Heart left ventricle (tissue), 16 donors: Measurements from ENCODE around the gene BRSK2. TPM values are rescaled to one million over a fixed set of nuclear protein-coding genes. Genes with fewer than 3 reads are reported as not detected.
"Not testable (repeated sequence)": the region's sequence is repeated elsewhere in the genome, so short reads cannot be mapped to it uniquely, and the experiment has no call there.

Experiments used
- ATAC-seq, 4 donors: fragments of 200-7000 bp; cut with Tn5 transposase; one replicate each; pipeline ENCODE4 v1.9.1; 2020 to 2022; ENCODE audit warnings: moderate library complexity in 4 of 4, mild to moderate bottlenecking in 3 of 4, moderate number of reproducible peaks in 1 of 4
- DNase-seq, 5 donors: peaks; one replicate each; pipeline ENCODE4 v3.0.0-alpha.2; 2020
- H3K27ac ChIP-seq, 12 donors: fragments of 200-600 bp; sonication (generic) in 4 of 12; one replicate each; pipeline versions ENCODE4 v1.5.0 to v1.8.0; 2016 to 2022; ENCODE audit warnings: mild to moderate bottlenecking in 2 of 12
- H3K27me3 ChIP-seq, 9 donors: fragments of 200-600 bp; sonication (generic) in 2 of 9; one replicate each; pipeline versions ENCODE4 v1.5.1 to v1.8.0; 2016 to 2022; ENCODE audit warnings: mild to moderate bottlenecking in 3 of 9
- H3K36me3 ChIP-seq, 9 donors: fragments of 200-600 bp; sonication (generic) in 2 of 9; one replicate each; pipeline versions ENCODE4 v1.5.0 to v1.8.0; 2018 to 2022; ENCODE audit warnings: mild to moderate bottlenecking in 2 of 9
- H3K4me1 ChIP-seq, 12 donors: fragments of 200-600 bp; sonication (generic) in 4 of 12; one replicate each; pipeline versions ENCODE4 v1.5.0 to v1.8.0; 2016 to 2022; ENCODE audit warnings: mild to moderate bottlenecking in 3 of 12
- H3K4me3 ChIP-seq, 12 donors: fragments of 200-600 bp; sonication (generic) in 4 of 12; one replicate each; pipeline versions ENCODE4 v1.5.0 to v1.8.0; 2017 to 2022; ENCODE audit warnings: mild to moderate bottlenecking in 9 of 12, moderate library complexity in 4 of 12
- H3K9me3 ChIP-seq, 12 donors: fragments of 200-600 bp; sonication (generic) in 4 of 12; one replicate each; pipeline versions ENCODE4 v1.5.0 to v1.8.0; 2016 to 2022; ENCODE audit warnings: mild to moderate bottlenecking in 1 of 12
- POLR2A ChIP-seq, 2 donors: fragments of 450-650 bp; IDR thresholded peaks; one replicate each; pipeline ENCODE4 v1.6.1; 2017; ENCODE audit warnings: antibody characterized with exemption in 2 of 2, mild to moderate bottlenecking in 2 of 2, moderate library complexity in 2 of 2
- WGBS, 4 donors: extraction: QIAGEN DNeasy Blood & Tissue Kit in 2 of 4; methylation state at CpG; one replicate each; pipeline versions ENCODE4 v1.1.5 to v1.1.7; 2013 to 2018; 5-methylcytosine and 5-hydroxymethylcytosine counted together
- intact Hi-C, 10 donors: fragments of 100-400 bp; cut with DNase I; formaldehyde crosslinking; loops; one replicate each; pipeline versions ENCODE4 v1.11.1 to v1.14.2; 2022
- polyA plus RNA-seq, 2 donors: library from polyadenylated mRNA; stranded (reverse); fragments of 200-250 nt; gene quantifications; one replicate each; pipeline ENCODE4 v1.2.3, GENCODE V29; 2013
- total RNA-seq, 9 donors: library from RNA; depleted of rRNA in 2 of 9; stranded (reverse); fragments of >200 nt in 2 of 9; fragmentation: NEBNext Ultra II Directional in 3 of 9; extraction: Animal tissue kit (Norgen Biotek cat#: 25700) in 3 of 9; gene quantifications; one replicate each; pipeline versions ENCODE4 v1.1.0 to v1.2.4, GENCODE V29; 2016 to 2023
- TF ChIP-seq, protein P1 (sequence below), 12 donors: fragments of 200-600 bp; sonication (generic) in 4 of 12; IDR thresholded peaks; one replicate each; pipeline versions ENCODE4 v1.5.0 to v1.8.0; 2018 to 2022; ENCODE audit warnings: antibody characterized with exemption in 12 of 12, mild to moderate bottlenecking in 5 of 12
- donor health status: ischemic (EF 13 %, LVEDD 7.1; RV severe dilation, severe dysfunction).
- donor health status: healthy with polysubstance abuse.
- donor health status: DM: no; HTN: yes; CAD: no.
- donor health status: DM: no; HTN: no; CAD: no.
- donor health status: ischemic (EF 25% LVEDD 6.9; RV normal size, moderate dysfunction).
- donor health status: ischemic (EF 25% LVEDD 5.7; RV mildly dilated, moderate dysfunction).
- donor health status: healthy.
- donor health status: DM: yes; HTN: yes; CAD: no.
- donor health status: ischemic (EF 35%, LVEDD 5.7; RV mildly dilated, moderate dysfunction).
- donor health status: nonischemic (EF 11% LVEDD 7.7; RV severe dilation, severe dysfunction).
- donor health status: DM: yes; HTN: yes; CAD: no.
- donor health status: PGD.
- donor health status: ischemic (EF 29% LVEDD 5.4; RV normal size, mild dysfunction).
- donor health status: nonischemic (EF 23%, LVEDD 6.1; RV moderate dilation, normal function).

Gene BRSK2
- total and polyA plus RNA-seq, 11 donors: 0.16 to 1.3 (median 0.61) TPM; not detected in 1

DNA sequence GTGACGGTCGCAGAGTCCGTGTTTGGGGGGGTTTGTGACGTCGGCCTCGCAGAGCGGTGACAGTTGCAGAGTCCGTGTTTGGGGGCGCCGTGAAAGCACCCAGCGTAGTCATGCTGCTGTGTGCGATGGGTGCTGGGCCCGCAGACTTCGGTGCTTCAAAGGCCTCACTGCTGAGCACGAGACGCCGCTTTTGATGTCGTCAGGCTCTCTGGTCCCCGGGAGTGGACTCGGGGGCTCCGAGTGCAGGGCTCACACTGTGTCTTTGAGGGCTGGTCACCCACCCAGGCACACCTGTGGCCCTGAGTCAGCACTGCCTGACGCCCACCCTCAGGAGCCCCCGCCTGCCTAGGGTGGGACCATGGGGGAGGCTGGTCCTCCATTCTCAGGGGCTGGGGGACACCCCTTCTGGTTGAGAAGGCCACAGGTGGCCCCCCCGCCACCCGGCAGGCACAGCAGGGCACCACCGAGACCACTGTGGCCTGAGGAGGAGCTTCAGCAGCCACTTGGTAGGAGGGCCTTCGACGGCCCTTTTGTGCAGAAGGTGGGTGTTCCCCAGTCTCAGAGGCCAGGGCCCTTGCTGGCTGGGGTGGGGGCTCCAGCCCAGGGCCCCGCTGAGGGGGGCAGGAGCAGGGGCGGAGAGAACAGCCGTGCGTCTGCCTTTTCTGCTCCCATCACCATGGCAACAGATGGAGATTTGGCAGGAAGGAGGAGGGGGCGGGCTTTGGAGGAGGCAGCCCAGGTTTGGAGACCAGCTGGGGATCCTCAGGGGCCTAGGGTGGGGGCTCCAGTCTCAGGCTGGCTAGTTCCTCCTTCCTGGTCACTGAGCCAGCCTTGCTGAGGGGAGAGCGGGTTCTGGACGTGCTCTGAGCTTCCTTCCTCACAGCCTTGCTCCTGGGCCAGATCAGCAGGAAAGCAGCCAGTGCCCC, 20.9 kb downstream of the BRSK2 start:
- peaks cover 0 to under 1% (median 0%) of the 10 kb centered on the region in 12 donors for H3K9me3 ChIP-seq
- DNase-seq (no peak), ATAC-seq (no peak)
- no peaks in the 10 kb centered on the region for H3K36me3 ChIP-seq
- H3K27ac ChIP-seq: no peak overlapping the region
- no peak for TF ChIP-seq POLR2A (IDR thresholded peaks at IDR 0.05)
- peaks cover 0 to 5% (median 0%) of the 10 kb centered on the region in 9 donors for H3K27me3 ChIP-seq
- H3K4me1 ChIP-seq: no peaks in the 10 kb centered on the region
- WGBS, 4 donors: 71 to 85% (median 76%) methylated on average over 21 to 35 of the region's 35 CpGs
- intact Hi-C loops: no loop called here
- H3K4me3 ChIP-seq: no peak overlapping the region

DNA sequence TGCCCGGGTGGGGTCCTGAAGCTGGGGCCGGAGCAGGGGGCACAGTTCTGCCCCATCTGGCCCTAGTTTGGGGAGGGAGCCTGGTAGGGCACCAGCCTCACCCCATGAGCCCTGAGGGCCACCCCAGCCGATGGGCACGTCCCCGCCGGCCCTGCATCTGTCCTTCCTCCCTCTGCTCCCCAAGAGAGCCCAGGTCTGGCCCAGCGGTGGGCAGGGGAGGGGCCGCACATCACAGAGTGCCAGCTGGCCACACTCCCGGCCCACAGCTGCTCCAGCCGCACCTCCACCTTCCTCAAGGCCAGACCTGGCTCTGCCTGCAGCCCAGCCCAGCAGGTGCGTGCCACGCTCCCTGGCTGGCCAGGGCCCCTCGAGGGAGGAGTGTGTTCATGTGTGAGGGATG, 21.6 kb downstream of the BRSK2 start:
- Histone ChIP-seq H3K27me3 (peaks cover 0 to 5% (median 0%) of the 10 kb centered on the region in 9 donors), H3K36me3 (no peaks in the 10 kb centered on the region), H3K9me3 (peaks cover 0 to 7% (median 0%) of the 10 kb centered on the region in 12 donors), H3K4me1 (no peaks in the 10 kb centered on the region), H3K27ac (no peak overlapping the region), H3K4me3 (no peak overlapping the region)
- WGBS, 4 donors: 69 to 77% (median 75%) methylated on average over 9 to 13 of the region's 13 CpGs
- intact Hi-C loops: no loop called here
- no peak for ATAC-seq
- DNase-seq: no peak
- TF ChIP-seq POLR2A (IDR thresholded peaks at IDR 0.05): no peak
- TF ChIP-seq, protein P1, sequence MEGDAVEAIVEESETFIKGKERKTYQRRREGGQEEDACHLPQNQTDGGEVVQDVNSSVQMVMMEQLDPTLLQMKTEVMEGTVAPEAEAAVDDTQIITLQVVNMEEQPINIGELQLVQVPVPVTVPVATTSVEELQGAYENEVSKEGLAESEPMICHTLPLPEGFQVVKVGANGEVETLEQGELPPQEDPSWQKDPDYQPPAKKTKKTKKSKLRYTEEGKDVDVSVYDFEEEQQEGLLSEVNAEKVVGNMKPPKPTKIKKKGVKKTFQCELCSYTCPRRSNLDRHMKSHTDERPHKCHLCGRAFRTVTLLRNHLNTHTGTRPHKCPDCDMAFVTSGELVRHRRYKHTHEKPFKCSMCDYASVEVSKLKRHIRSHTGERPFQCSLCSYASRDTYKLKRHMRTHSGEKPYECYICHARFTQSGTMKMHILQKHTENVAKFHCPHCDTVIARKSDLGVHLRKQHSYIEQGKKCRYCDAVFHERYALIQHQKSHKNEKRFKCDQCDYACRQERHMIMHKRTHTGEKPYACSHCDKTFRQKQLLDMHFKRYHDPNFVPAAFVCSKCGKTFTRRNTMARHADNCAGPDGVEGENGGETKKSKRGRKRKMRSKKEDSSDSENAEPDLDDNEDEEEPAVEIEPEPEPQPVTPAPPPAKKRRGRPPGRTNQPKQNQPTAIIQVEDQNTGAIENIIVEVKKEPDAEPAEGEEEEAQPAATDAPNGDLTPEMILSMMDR (IDR thresholded peaks at IDR 0.05): no peak

DNA sequence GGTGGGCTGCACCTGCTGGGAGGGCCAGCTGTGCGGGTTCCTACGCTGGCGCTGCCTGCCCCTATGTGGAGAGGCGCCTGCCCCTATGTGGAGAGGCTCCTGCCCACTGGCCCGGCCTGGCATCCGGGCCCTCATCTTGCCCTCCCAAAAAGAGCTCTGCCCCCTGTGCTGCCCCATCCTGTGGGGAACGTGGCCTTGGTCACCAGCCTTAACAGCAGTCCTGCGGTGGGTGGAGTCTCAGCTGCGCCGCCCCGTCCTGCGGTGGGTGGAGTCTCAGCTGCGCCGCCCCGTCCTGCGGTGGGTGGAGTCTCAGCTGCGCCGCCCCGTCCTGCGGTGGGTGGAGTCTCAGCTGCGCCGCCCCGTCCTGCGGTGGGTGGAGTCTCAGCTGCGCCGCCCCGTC, 22.0 kb downstream of the BRSK2 start:
- 84 to 96% (median 92%) methylated on average over 3 to 16 of the region's 27 CpGs for WGBS, 4 donors
- H3K27me3 ChIP-seq, ATAC-seq, H3K4me3 ChIP-seq, intact Hi-C loops, H3K4me1 ChIP-seq, H3K36me3 ChIP-seq, DNase-seq, H3K27ac ChIP-seq: not testable (repeated sequence)
- H3K9me3 ChIP-seq: peaks cover 0 to 11% (median 3%) of the 10 kb centered on the region in 12 donors

DNA sequence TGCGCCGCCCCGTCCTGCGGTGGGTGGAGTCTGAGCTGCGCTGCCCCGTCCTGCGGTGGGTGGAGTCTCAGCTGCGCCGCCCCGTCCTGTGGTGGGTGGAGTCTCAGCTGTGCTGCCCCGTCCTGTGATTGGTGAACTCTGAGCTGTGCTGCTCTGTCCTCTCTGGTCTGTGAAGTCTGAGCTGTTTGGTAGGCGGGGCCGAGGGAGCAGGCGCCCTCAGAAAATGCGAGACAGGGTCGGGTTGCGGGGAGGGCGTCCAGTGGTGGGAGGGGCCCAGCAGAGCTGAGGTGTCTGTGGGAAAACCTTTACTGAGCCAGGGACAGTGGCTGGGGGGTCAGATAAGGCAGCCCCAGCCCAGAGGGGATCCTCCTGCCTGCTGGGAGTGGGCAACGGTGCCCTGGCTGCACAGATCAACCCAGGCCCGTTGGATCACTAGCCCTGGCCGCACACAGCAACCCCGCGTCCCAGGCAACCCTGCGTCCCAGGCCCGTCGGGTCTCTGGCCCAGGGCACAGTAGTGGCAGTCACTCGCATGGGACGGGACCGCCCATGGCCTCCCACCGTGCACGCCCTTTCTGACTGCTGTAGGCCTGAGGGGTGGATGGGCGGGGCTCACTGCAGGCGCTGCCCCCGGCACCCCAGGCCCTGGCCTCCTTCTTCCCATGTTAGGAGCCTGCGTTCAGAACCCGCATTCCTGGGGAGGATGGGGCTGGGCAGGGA, 22.8 kb downstream of the BRSK2 start:
- no peaks in the 10 kb centered on the region for H3K36me3 ChIP-seq
- H3K27me3 ChIP-seq: peaks cover 0 to 5% (median 0%) of the 10 kb centered on the region in 9 donors
- H3K4me1 ChIP-seq: no peaks in the 10 kb centered on the region
- H3K27ac ChIP-seq: no peak overlapping the region
- ATAC-seq (no peak), DNase-seq (no peak)
- no peak overlapping the region for H3K4me3 ChIP-seq
- TF ChIP-seq, protein P1 (IDR thresholded peaks at IDR 0.05): no peak
- TF ChIP-seq POLR2A (IDR thresholded peaks at IDR 0.05): no peak
- intact Hi-C loops: no loop called here
- WGBS, 4 donors: 85 to 95% (median 90%) methylated on average over 22 to 36 of the region's 36 CpGs
- H3K9me3 ChIP-seq: peaks cover 0 to 19% (median 9%) of the 10 kb centered on the region in 12 donors

DNA sequence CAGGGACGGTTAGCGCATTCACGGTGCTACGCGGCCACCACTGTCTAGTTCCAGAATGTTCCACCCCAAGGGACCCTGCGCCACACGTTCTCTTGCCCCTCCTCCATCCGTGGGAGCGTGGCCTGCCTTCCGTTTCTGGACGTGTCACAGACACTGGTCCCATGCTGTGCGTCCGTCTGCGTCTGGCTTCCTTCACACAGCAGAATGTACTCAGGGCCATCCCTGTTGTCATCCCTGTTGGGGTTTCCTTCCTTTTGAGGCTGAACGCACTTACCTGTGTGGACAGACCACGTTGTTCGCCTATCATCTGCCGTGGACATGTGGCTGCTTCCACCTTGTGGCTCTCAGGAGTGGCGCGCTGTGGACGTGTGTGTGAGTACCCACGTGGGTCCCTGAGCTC, 24.9 kb downstream of the BRSK2 start:
- WGBS, 4 donors: 87 to 90% (median 88%) methylated on average over 21 to 22 of the region's 22 CpGs
- Histone ChIP-seq H3K27me3 (peaks cover 0 to 5% (median 0%) of the 10 kb centered on the region in 9 donors), H3K9me3 (peaks cover 0 to 40% (median 23%) of the 10 kb centered on the region in 12 donors), H3K36me3 (no peaks in the 10 kb centered on the region), H3K4me3 (no peak overlapping the region), H3K27ac (no peak overlapping the region), H3K4me1 (no peaks in the 10 kb centered on the region)
- DNase-seq (no peak), ATAC-seq (no peak)
- intact Hi-C loops: no loop called here
- TF ChIP-seq POLR2A (IDR thresholded peaks at IDR 0.05): no peak
- TF ChIP-seq, protein P1 (IDR thresholded peaks at IDR 0.05): no peak
